ENCODE results near the gene GFOD2.

Gene GFOD2

GRCh38 chr16:67731071-67731752 is 12.1 kb upstream of the GFOD2 start:
- DNase-seq, result no peak

- no peak for DNase-seq
Measured at GRCh38 chr16:67730326-67730725, 11.2 kb upstream of the GFOD2 start.

- no peak for DNase-seq
Measured at GRCh38 chr16:67729636-67730248, 10.6 kb upstream of the GFOD2 start.

GRCh38 chr16:67727521-67728485 is 8.7 kb upstream of the GFOD2 start:
- DNase-seq, result no peak

GRCh38 chr16:67726106-67727034 is 7.3 kb upstream of the GFOD2 start:
- no peak for DNase-seq

GRCh38 chr16:67723911-67724305 is 4.8 kb upstream of the GFOD2 start:
- no peak for DNase-seq

GRCh38 chr16:67723151-67723910 is 4.2 kb upstream of the GFOD2 start:
- no peak for DNase-seq

- no peak for DNase-seq
Measured at GRCh38 chr16:67720236-67720635, 1.1 kb upstream of the GFOD2 start.

- DNase-seq, result no peak
Measured at GRCh38 chr16:67719778-67720144, 645 bp upstream of the GFOD2 start.

- DNase-seq, result no peak
Measured at GRCh38 chr16:67718668-67719047, 458 bp downstream of the GFOD2 start.

- no peak for DNase-seq
Measured at GRCh38 chr16:67716097-67716496, 3.0 kb downstream of the GFOD2 start.

- no peak for DNase-seq
Measured at GRCh38 chr16:67714522-67714921, 4.6 kb downstream of the GFOD2 start.

- no peak for DNase-seq
Measured at GRCh38 chr16:67713647-67714273, 5.4 kb downstream of the GFOD2 start.

GRCh38 chr16:67710607-67711006 is 8.5 kb downstream of the GFOD2 start:
- DNase-seq, result no peak

- DNase-seq, result no peak
Measured at GRCh38 chr16:67709050-67709449, 10.1 kb downstream of the GFOD2 start.

- DNase-seq, result no peak
Measured at GRCh38 chr16:67708368-67708771, 10.7 kb downstream of the GFOD2 start.

GRCh38 chr16:67707790-67708189 is 11.3 kb downstream of the GFOD2 start:
- DNase-seq, result no peak

GRCh38 chr16:67707210-67707609 is 11.9 kb downstream of the GFOD2 start:
- no peak for DNase-seq

GRCh38 chr16:67704110-67704509 is 15.0 kb downstream of the GFOD2 start:
- no peak for DNase-seq

- no peak for DNase-seq
Measured at GRCh38 chr16:67703626-67704025, 15.5 kb downstream of the GFOD2 start.

GRCh38 chr16:67702130-67702529 is 17.0 kb downstream of the GFOD2 start:
- DNase-seq, result no peak

Data from NCI-H187 treated with DMSO at 0.1 percent for 48 hours (cell line).